PC-3 (cell line): Measurements from ENCODE around the gene SMIM1. TPM values are rescaled to one million over a fixed set of nuclear protein-coding genes. Genes with fewer than 3 reads are reported as not detected.

ENCODE experiments used
- ATAC-seq: fragments of 200-7000 bp; cut with Tn5 transposase; 2 replicates; pipeline ENCODE4 v1.9.1; 2020; ENCODE audit warnings: mild to moderate bottlenecking, moderate library complexity
- BruUV-seq: library from RNA; stranded (reverse); fragments of 400-500 nt; replicated peaks from 2 replicates; lab custom pipeline; 2021; lab: Mats Ljungman, UMichigan
- CTCF ChIA-PET: fragments of 300-600 bp; sonication (Branson Sonifier 250); formaldehyde crosslinking; loops from one replicate; lab custom pipeline; 2022; ENCODE audit warnings: antibody characterized with exemption; lab: Charles Lee
- POLR2A ChIA-PET: fragments of 300-600 bp; sonication (Branson Sonifier 250); formaldehyde crosslinking; loops from one replicate; lab custom pipeline; 2022; ENCODE audit warnings: antibody characterized with exemption; ENCODE audit not compliant: unreplicated experiment; lab: Charles Lee
- DNase-seq: peaks from one replicate; pipeline ENCODE4 v3.0.0-alpha.2; 2015
- H2AFZ ChIP-seq: fragments of 300-600 bp; sonication (generic); 2 replicates; pipeline ENCODE4 v1.6.0; 2016; ENCODE audit warnings: antibody characterized with exemption, low read length
- H3F3A ChIP-seq: fragments of 300-600 bp; sonication (generic); one replicate; pipeline ENCODE4 v1.6.0; 2017; ENCODE audit warnings: antibody characterized with exemption, low read length, control low read depth, mild to moderate bottlenecking; ENCODE audit not compliant: unreplicated experiment
- H3K27ac ChIP-seq: fragments of 300-600 bp; sonication (generic); 2 replicates; pipeline ENCODE4 v1.5.1; 2016; ENCODE audit warnings: mild to moderate bottlenecking, low read length
- H3K27me3 ChIP-seq: fragments of 300-600 bp; sonication (generic); 2 replicates; pipeline ENCODE4 v1.6.1; 2016; ENCODE audit warnings: low read length, mixed read lengths
- H3K36me3 ChIP-seq: fragments of 300-600 bp; sonication (generic); 2 replicates; pipeline ENCODE4 v1.6.1; 2016; ENCODE audit warnings: low read depth, mixed run types, low read length, mixed read lengths
- H3K4me1 ChIP-seq: fragments of 300-600 bp; sonication (generic); 2 replicates; pipeline ENCODE4 v1.5.1; 2016; ENCODE audit warnings: low read length; ENCODE audit not compliant: insufficient read depth
- H3K4me2 ChIP-seq: fragments of 300-600 bp; sonication (generic); 2 replicates; pipeline ENCODE4 v1.6.0; 2016; ENCODE audit warnings: low read length
- H3K4me3 ChIP-seq: fragments of 300-600 bp; sonication (generic); 2 replicates; pipeline ENCODE4 v1.5.1; 2016; ENCODE audit warnings: mild to moderate bottlenecking, low read length, mixed read lengths
- H3K79me2 ChIP-seq: fragments of 300-600 bp; sonication (generic); 2 replicates; pipeline ENCODE4 v1.6.1; 2017; ENCODE audit warnings: low read length, mixed read lengths
- H3K9ac ChIP-seq: fragments of 300-600 bp; sonication (generic); 2 replicates; pipeline ENCODE4 v1.6.0; 2016; ENCODE audit warnings: mild to moderate bottlenecking, low read length
- H3K9me2 ChIP-seq: fragments of 300-600 bp; sonication (generic); replicated peaks from 2 replicates; pipeline ENCODE4 v1.6.1; 2016; ENCODE audit warnings: mixed run types, low read length, mixed read lengths
- H3K9me3 ChIP-seq: fragments of 300-600 bp; sonication (generic); 2 replicates; pipeline ENCODE4 v1.6.1; 2016; ENCODE audit warnings: low read length, mixed read lengths
- H4K20me1 ChIP-seq: fragments of 300-600 bp; sonication (generic); 2 replicates; pipeline ENCODE4 v1.6.1; 2016; ENCODE audit warnings: low read length, mixed read lengths
- CTCF ChIP-seq: fragments of 300-600 bp; sonication (generic); conservative IDR thresholded peaks from 2 replicates; pipeline ENCODE4 v1.5.1; 2017; ENCODE audit warnings: antibody characterized with exemption, low read depth, mild to moderate bottlenecking, low read length
- EZH2 ChIP-seq: fragments of 300-600 bp; sonication (generic); IDR thresholded peaks from one replicate; pipeline ENCODE4 v1.6.1; 2017; ENCODE audit warnings: antibody characterized with exemption, mild to moderate bottlenecking, low read length; ENCODE audit not compliant: unreplicated experiment
- EZH2phosphoT487 ChIP-seq: fragments of 300-600 bp; sonication (generic); IDR thresholded peaks from 2 replicates; pipeline ENCODE4 v1.6.1; 2018; ENCODE audit warnings: mild to moderate bottlenecking, antibody characterized with exemption, low read length, borderline replicate concordance
- intact Hi-C: fragments of 100-400 bp; cut with micrococcal nuclease; formaldehyde crosslinking; loops from 2 replicates; pipeline ENCODE4 v1.9.0; 2023
- total RNA-seq: library from RNA; depleted of rRNA; stranded (reverse); fragments of >200 nt; gene quantifications from 2 replicates; pipeline ENCODE4 v1.2.3, GENCODE V29; 2014

The SMIM1 gene
- total RNA-seq, 1 experiment from 2014 or later: 10.8 TPM

- intact Hi-C loops: no loop called here
- Histone ChIP-seq H3K79me2 (peaks cover 41% of the 10 kb centered on the region), H3K27me3 (no peaks in the 10 kb centered on the region), H4K20me1 (peaks cover 22% of the 10 kb centered on the region; the same call in 1 of the 2 replicates), H3K9me3 (no peaks in the 10 kb centered on the region), H3K4me2 (no peak overlapping the region), H3K4me3 (no peak overlapping the region), H3F3A (no peaks in the 10 kb centered on the region), H3K9ac (no peak overlapping the region), H3K9me2 (no peaks in the 10 kb centered on the region), H3K4me1 (peaks cover 31% of the 10 kb centered on the region), H3K27ac (no peak overlapping the region), H3K36me3 (peaks cover 26% of the 10 kb centered on the region), H2AFZ (no peak overlapping the region)
- ChIA-PET POLR2A (no interaction called here), CTCF (no interaction called here)
- no peak for DNase-seq
- ATAC-seq: no peak
- TF ChIP-seq EZH2phosphoT487 (no peak), EZH2 (no peak), CTCF (no peak)
- BruUV-seq: no TSS peak
Observed at GRCh38 chr1:3743421-3743820, 29.1 kb upstream of the SMIM1 start.

GRCh38 chr1:3743826-3744225 is 28.7 kb upstream of the SMIM1 start:
- Histone ChIP-seq H4K20me1 (peaks cover 22% of the 10 kb centered on the region; the same call in 1 of the 2 replicates), H3K9ac (no peak overlapping the region), H3K36me3 (peaks cover 21% of the 10 kb centered on the region), H3K4me1 (peaks cover 31% of the 10 kb centered on the region), H3K4me3 (no peak overlapping the region), H3K27me3 (no peaks in the 10 kb centered on the region), H3K27ac (no peak overlapping the region), H3K9me3 (no peaks in the 10 kb centered on the region), H3F3A (no peaks in the 10 kb centered on the region), H3K4me2 (peak overlapping the region; percentile 26; the same call in 1 of the 2 replicates), H3K79me2 (peaks cover 41% of the 10 kb centered on the region), H2AFZ (no peak overlapping the region), H3K9me2 (no peaks in the 10 kb centered on the region)
- no TSS peak for BruUV-seq
- ChIA-PET POLR2A (no interaction called here), CTCF (no interaction called here)
- TF ChIP-seq EZH2phosphoT487 (no peak), EZH2 (no peak), CTCF (no peak)
- ATAC-seq (no peak), DNase-seq (no peak)
- intact Hi-C loops: no loop called here

GRCh38 chr1:3744646-3745045 is 27.9 kb upstream of the SMIM1 start:
- intact Hi-C loops: no loop called here
- Histone ChIP-seq H3K27ac (no peak overlapping the region), H3K9me3 (no peaks in the 10 kb centered on the region), H3K79me2 (peaks cover 41% of the 10 kb centered on the region), H3K36me3 (peaks cover 18% of the 10 kb centered on the region; the same call in 1 of the 2 replicates), H3K4me2 (peak overlapping the region; percentile 96), H3K4me1 (peaks cover 31% of the 10 kb centered on the region), H3K9me2 (no peaks in the 10 kb centered on the region), H3K27me3 (0 out of 2 replicates have a peak, but pooled peaks cover 3% of the 10 kb centered on the region), H3K9ac (no peak overlapping the region), H3F3A (no peaks in the 10 kb centered on the region), H4K20me1 (peaks cover 22% of the 10 kb centered on the region; the same call in 1 of the 2 replicates), H3K4me3 (peak overlapping the region; percentile 87; the same call in 1 of the 2 replicates), H2AFZ (no peak overlapping the region)
- POLR2A ChIA-PET: interaction anchor here (0.5 kb wide), 1 partner anchor 20 kb away, joined by 3 read pairs; no protein-coding TSS in a partner anchor
- ATAC-seq (no peak), DNase-seq (no peak)
- CTCF ChIA-PET: no interaction called here
- no peak for TF ChIP-seq EZH2phosphoT487
- no peak for TF ChIP-seq EZH2
- no peak for TF ChIP-seq CTCF
- BruUV-seq: no TSS peak
